Fibroblast of lung (primary cell): ENCODE results near the gene EGF. TPM values are rescaled to one million over a fixed set of nuclear protein-coding genes. Genes with fewer than 3 reads are reported as not detected.
A peak's percentile ranks its signal among the peaks of the same experiment; 100 is the strongest.

Source experiments
- DNase-seq, 2 donors: peaks; one replicate each; pipeline versions ENCODE4 v3.0.0 to v3.0.0-alpha.2; 2010; ENCODE audit warnings: low read depth in 2 of 2
- H2AFZ ChIP-seq: 2 replicates; pipeline ENCODE4 v1.5.1; 2012; ENCODE audit warnings: low read length, control low read depth, inconsistent platforms
- H3K27ac ChIP-seq: 2 replicates; pipeline ENCODE4 v1.5.1; 2011; ENCODE audit warnings: low read length, control low read depth; ENCODE audit not compliant: insufficient read depth
- H3K27me3 ChIP-seq: 2 replicates; pipeline ENCODE4 v1.5.1; 2011; ENCODE audit warnings: mild to moderate bottlenecking, low read length; ENCODE audit not compliant: control insufficient read depth, insufficient read depth
- H3K36me3 ChIP-seq: 2 replicates; pipeline ENCODE4 v1.5.1; 2011; ENCODE audit warnings: low read length; ENCODE audit not compliant: control insufficient read depth, insufficient read depth
- H3K4me1 ChIP-seq: 2 replicates; pipeline ENCODE4 v1.5.1; 2011; ENCODE audit warnings: low read length; ENCODE audit not compliant: control insufficient read depth, insufficient read depth; ENCODE audit errors: extremely low read depth
- H3K4me2 ChIP-seq: 2 replicates; pipeline ENCODE4 v1.5.1; 2011; ENCODE audit warnings: low read length, control low read depth; ENCODE audit not compliant: insufficient read depth; ENCODE audit errors: extremely low read depth
- H3K4me3 ChIP-seq, 4 experiments: fragments of 200-600 bp in 1 of 4; sonication (generic) in 1 of 4; replicated peaks in 1 of 4; 2 replicates each; pipeline ENCODE4 v1.5.1; 2011 to 2016; ENCODE audit warnings: low read length in 4 of 4, low read depth in 3 of 4, mild to moderate bottlenecking in 3 of 4, control low read depth in 2 of 4, inconsistent platforms in 1 of 4, mixed read lengths in 1 of 4; ENCODE audit not compliant: insufficient read depth in 1 of 4; ENCODE audit errors: control extremely low read depth in 1 of 4
- H3K79me2 ChIP-seq: 2 replicates; pipeline ENCODE4 v1.5.1; 2012; ENCODE audit warnings: mild to moderate bottlenecking, low read length, inconsistent platforms; ENCODE audit not compliant: control insufficient read depth, insufficient read depth
- H3K9ac ChIP-seq: 2 replicates; pipeline ENCODE4 v1.5.1; 2011; ENCODE audit warnings: mild to moderate bottlenecking, low read length, control low read depth; ENCODE audit not compliant: insufficient read depth
- H3K9me3 ChIP-seq: 2 replicates; pipeline ENCODE4 v1.5.1; 2012; ENCODE audit warnings: low read depth, low read length; ENCODE audit not compliant: control insufficient read depth, insufficient read depth
- H4K20me1 ChIP-seq: 2 replicates; pipeline ENCODE4 v1.5.1; 2011; ENCODE audit warnings: low read length; ENCODE audit not compliant: control insufficient read depth, insufficient read depth; ENCODE audit errors: extremely low read depth
- CTCF ChIP-seq, 2 donors: IDR thresholded peaks in 1 of 2; conservative IDR thresholded peaks in 1 of 2; 1 replicate in 1 of 2; 2 replicates in 1 of 2; pipeline ENCODE4 v1.5.1; 2011 to 2012; ENCODE audit warnings: low read length in 2 of 2, control low read depth in 1 of 2, inconsistent platforms in 1 of 2, low read depth in 1 of 2, mild to moderate bottlenecking in 1 of 2
- EZH2 ChIP-seq: IDR thresholded peaks from 2 replicates; pipeline ENCODE4 v1.5.1; 2012; ENCODE audit warnings: low read length, control low read depth, mild to moderate bottlenecking; ENCODE audit errors: missing control alignments
- polyA plus RNA-seq, 2 donors: library from polyadenylated mRNA; depleted of rRNA in 1 of 2; stranded (reverse) in 1 of 2; unstranded in 1 of 2; fragments of >200 nt; gene quantifications; 2 replicates each; pipeline ENCODE4 v1.2.1, GENCODE V29; 2011 to 2012; ENCODE audit warnings: missing spikeins in 1 of 2
- total RNA-seq: library from RNA; depleted of rRNA; stranded (reverse); fragments of >200 nt; gene quantifications from 2 replicates; pipeline ENCODE4 v1.2.1, GENCODE V29; 2014

The EGF gene
- total and polyA plus RNA-seq, 2 donors (not counting 1 experiment from before 2014, with no cell fraction given), result 0.59 to 0.83 TPM

- H3K4me1 ChIP-seq, result no peaks in the 10 kb centered on the region
- H3K27ac ChIP-seq, result no peak overlapping the region
- no peak overlapping the region for H3K4me2 ChIP-seq
- no peak overlapping the region for H3K4me3 ChIP-seq
- DNase-seq, result peak; percentile 65 to 84
- no peaks in the 10 kb centered on the region for H3K79me2 ChIP-seq
- no peak overlapping the region for H3K9ac ChIP-seq
- H4K20me1 ChIP-seq, result no peaks in the 10 kb centered on the region
- H2AFZ ChIP-seq, result no peak overlapping the region
- TF ChIP-seq CTCF (conservative IDR thresholded peaks at IDR 0.05 in 1 of 2, IDR thresholded peaks at IDR 0.05 in 1 of 2; ENCODE audit: low read depth in 1 of 2, low read length in 2 of 2) (peak; percentile 68), EZH2 (no peak)
- no peaks in the 10 kb centered on the region for H3K36me3 ChIP-seq
- H3K9me3 ChIP-seq, result no peaks in the 10 kb centered on the region
- no peaks in the 10 kb centered on the region for H3K27me3 ChIP-seq
These were observed 92.9 kb downstream of the EGF start for GRCh38 chr4:110005461-110006056.

- no peak overlapping the region for H2AFZ ChIP-seq
- no peak overlapping the region for H3K9ac ChIP-seq
- H3K4me2 ChIP-seq, result no peak overlapping the region
- H3K27ac ChIP-seq, result no peak overlapping the region
- H3K79me2 ChIP-seq, result no peaks in the 10 kb centered on the region
- no peaks in the 10 kb centered on the region for H3K4me1 ChIP-seq
- no peaks in the 10 kb centered on the region for H3K9me3 ChIP-seq
- H3K27me3 ChIP-seq, result no peaks in the 10 kb centered on the region
- TF ChIP-seq EZH2 (no peak), CTCF (conservative IDR thresholded peaks at IDR 0.05 in 1 of 2, IDR thresholded peaks at IDR 0.05 in 1 of 2; ENCODE audit: low read depth in 1 of 2, low read length in 2 of 2) (no peak)
- no peaks in the 10 kb centered on the region for H4K20me1 ChIP-seq
- no peaks in the 10 kb centered on the region for H3K36me3 ChIP-seq
- no peak overlapping the region for H3K4me3 ChIP-seq
- no peak for DNase-seq
These were observed 94.5 kb downstream of the EGF start for GRCh38 chr4:110007217-110007616.

- no peaks in the 10 kb centered on the region for H3K36me3 ChIP-seq
- no peaks in the 10 kb centered on the region for H3K27me3 ChIP-seq
- H3K9ac ChIP-seq, result no peak overlapping the region
- no peaks in the 10 kb centered on the region for H3K4me1 ChIP-seq
- no peak overlapping the region for H2AFZ ChIP-seq
- DNase-seq, result no peak
- TF ChIP-seq EZH2 (no peak), CTCF (conservative IDR thresholded peaks at IDR 0.05 in 1 of 2, IDR thresholded peaks at IDR 0.05 in 1 of 2; ENCODE audit: low read depth in 1 of 2, low read length in 2 of 2) (no peak)
- no peak overlapping the region for H3K4me2 ChIP-seq
- no peak overlapping the region for H3K27ac ChIP-seq
- H3K4me3 ChIP-seq, result no peak overlapping the region
- H3K79me2 ChIP-seq, result no peaks in the 10 kb centered on the region
- no peaks in the 10 kb centered on the region for H3K9me3 ChIP-seq
- H4K20me1 ChIP-seq, result no peaks in the 10 kb centered on the region
These were observed 95.9 kb downstream of the EGF start for GRCh38 chr4:110008540-110008939.
